Esophagus squamous epithelium (tissue), 4 donors: ENCODE measurements around the gene CCNB1IP1.
A peak's percentile ranks its signal among the peaks of the same experiment; 100 is the strongest.

Source experiments
- CTCF ChIP-seq, 6 experiments: fragments of 450-650 bp in 4 of 6; fragments of 200-600 bp in 2 of 6; sonication (generic) in 2 of 6; IDR thresholded peaks; one replicate each; pipeline ENCODE4 v1.5.1; 2016 to 2019; ENCODE audit warnings: antibody characterized with exemption in 6 of 6, mild to moderate bottlenecking in 4 of 6, moderate library complexity in 4 of 6
- POLR2A ChIP-seq, 4 donors: fragments of 450-650 bp; IDR thresholded peaks; one replicate each; pipeline ENCODE4 v1.6.1; 2017; ENCODE audit warnings: antibody characterized with exemption in 4 of 4, mild to moderate bottlenecking in 4 of 4, moderate library complexity in 3 of 4

- no peak for TF ChIP-seq POLR2A (IDR thresholded peaks at IDR 0.05)
- TF ChIP-seq CTCF (IDR thresholded peaks at IDR 0.05) = peak; percentile 54 to 81 (median 66)
Observed at GRCh38 chr14:20327005-20327869, 5.8 kb downstream of the CCNB1IP1 start.
